Stimulated activated CD4-positive, alpha-beta T cell treated with anti-CD3 and anti-CD28 coated beads, Interleukin-2, amount 100 ng/mL, for 48 hours (primary cell): ENCODE data around the gene PRDX6.
"Not testable (repeated sequence)": the region's sequence is repeated elsewhere in the genome, so short reads cannot be mapped to it uniquely, and the experiment has no call there.

ENCODE experiments used
- DNase-seq, 2 donors: peaks; one replicate each; pipeline ENCODE4 v3.0.0-alpha.2; 2020

PRDX6 gene

DNA sequence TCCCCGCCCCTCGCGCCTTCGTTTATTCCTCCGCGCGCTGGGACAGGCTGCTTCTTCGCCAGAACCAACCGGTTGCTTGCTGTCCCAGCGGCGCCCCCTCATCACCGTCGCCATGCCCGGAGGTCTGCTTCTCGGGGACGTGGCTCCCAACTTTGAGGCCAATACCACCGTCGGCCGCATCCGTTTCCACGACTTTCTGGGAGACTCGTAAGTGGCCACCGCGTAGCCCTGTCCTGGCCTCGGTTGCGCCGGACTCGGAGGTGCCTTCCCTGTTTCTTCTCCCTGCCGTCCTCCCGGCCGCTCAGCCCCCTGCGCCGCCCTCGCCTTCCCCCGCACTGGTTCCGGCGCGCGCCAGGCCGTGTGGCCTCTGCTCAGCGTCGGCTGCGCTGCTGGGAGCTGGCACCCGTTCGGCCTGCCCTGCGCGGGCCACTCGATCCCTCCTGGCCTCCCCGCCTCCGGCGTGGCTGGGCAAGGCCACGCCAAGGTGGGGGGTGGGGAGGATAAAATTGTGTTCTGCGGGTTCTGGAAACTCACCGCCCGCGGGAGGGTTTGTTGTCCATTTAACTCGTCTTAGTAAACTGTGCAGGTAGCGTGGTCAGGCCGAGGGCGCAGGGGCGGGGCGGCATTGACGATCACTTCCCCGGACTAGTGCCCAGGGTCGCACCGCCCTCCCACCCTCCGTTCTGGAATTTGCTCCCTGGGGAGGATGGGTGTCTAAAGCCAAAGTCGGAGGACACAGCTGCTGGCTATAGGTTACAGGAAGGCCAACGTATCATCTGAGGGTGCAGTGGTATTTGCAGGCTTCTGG lies at the start of gene PRDX6:
Gene PRDX6, plus strand, starts transcription at position 50 of the 808 bp plus-strand sequence. Its CDS starts 63 bp downstream, at position 113.
- DNase-seq: peak; percentile 16 to 18

- peak; percentile 58 for DNase-seq
Measured at GRCh38 chr1:173429471-173430402, 47.4 kb upstream of the PRDX6 start.

DNA sequence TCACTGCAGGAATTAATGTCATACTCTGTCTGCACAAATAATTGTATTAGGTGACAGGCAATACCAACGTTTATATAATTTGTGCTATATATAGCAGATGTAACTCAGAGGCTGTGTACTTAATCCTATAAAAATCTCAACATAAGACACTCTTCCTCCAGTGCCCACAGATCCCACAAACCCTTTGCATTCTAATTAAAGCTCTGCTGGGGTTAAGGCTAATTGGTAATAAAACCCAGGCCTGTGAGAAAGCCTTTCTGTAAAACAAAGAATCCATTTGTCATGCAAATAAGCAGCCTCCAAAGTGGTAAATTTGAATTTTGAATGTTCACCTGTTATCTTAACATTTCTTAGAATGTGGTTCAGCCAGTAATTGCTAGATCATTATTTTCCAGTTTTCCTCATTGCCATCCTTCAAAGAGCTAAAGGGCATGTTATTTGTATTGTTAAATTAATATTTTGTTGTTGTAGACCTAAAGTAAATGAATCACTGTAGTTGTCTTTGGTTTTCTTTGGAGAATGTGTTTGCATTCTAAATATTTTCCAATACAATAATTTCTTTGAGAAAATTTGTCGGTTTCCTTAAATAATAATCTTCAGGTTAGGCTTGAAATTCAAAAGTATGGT lies 46.3 kb upstream of the PRDX6 start:
- DNase-seq: no peak

GRCh38 chr1:173431304-173432045 lies 45.7 kb upstream of the PRDX6 start:
- DNase-seq: peak; percentile 93 to 96

DNA sequence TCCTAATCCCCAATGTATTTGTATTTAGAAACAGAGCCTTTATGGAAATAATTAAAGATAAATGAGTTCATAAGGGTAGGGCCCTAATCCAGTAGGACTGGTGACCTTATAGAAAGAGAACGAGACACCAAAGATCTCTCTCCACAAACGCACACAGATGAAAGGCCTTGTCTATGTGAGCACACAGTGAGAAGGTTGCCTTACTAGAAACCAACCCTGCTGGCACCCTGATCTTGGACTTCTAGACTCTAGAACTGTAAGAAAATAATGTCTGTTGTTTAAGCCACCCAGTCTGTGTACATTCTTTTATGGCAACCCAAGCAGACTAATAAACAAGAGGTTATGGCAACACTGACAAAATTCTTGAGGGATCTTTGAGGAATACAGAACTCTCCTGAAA lies 44.8 kb upstream of the PRDX6 start:
- DNase-seq: no peak

DNA sequence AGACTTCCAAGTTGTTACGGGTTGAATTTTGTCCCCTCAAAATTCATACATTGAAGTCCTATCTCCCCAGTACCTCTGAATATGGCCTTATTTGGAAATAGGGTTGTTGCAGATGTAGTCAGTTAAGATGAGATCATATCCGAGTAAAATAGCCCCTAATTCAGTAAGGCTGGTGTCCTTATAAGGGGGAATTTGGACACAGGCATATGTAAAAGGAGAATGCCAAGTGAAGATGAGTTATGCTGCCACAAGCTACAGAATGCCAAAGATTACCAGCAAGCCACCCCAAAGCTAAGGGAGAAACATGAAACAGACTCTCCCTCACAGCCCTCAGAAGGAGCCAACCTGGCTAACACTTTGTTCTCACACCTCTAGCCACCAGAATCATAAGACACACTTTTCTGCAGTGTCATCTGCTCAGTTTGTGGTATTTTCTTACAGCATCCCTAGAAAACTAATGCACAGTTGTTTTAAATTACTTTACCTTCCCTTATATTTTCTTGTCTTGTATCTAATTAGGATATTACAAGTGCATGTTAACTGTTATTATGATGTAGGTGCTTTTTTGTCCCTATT lies 43.3 kb upstream of the PRDX6 start:
- no peak for DNase-seq

GRCh38 chr1:173436841-173437428 lies 40.2 kb upstream of the PRDX6 start:
- DNase-seq: no peak

GRCh38 chr1:173438675-173439074 lies 38.5 kb upstream of the PRDX6 start:
- DNase-seq: no peak

- no peak for DNase-seq
Measured at GRCh38 chr1:173440430-173440829, 36.7 kb upstream of the PRDX6 start.

- DNase-seq: no peak
Measured at GRCh38 chr1:173444757-173445156, 32.4 kb upstream of the PRDX6 start.

GRCh38 chr1:173445164-173445563 lies 32.0 kb upstream of the PRDX6 start:
- DNase-seq: no peak

GRCh38 chr1:173445656-173446055 lies 31.5 kb upstream of the PRDX6 start:
- no peak for DNase-seq

DNA sequence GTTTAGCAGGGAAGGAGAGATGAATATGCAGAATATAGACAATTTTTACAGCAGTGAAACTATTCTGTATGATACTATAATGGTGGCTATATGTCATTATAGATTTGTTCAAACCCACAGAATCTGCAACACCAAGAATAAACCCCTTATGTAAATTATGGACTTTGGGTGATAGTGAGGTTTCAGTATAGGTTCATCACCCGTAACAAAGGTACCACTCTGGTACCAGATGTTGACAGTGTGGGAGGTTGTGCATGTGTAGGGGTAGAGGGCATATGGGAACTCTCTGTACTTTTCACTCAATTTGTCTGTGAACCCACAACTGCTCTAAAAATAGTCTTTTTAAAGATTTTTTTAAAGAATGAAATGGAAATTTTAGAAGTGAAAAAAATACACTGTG lies 29.9 kb upstream of the PRDX6 start:
- no peak for DNase-seq

DNA sequence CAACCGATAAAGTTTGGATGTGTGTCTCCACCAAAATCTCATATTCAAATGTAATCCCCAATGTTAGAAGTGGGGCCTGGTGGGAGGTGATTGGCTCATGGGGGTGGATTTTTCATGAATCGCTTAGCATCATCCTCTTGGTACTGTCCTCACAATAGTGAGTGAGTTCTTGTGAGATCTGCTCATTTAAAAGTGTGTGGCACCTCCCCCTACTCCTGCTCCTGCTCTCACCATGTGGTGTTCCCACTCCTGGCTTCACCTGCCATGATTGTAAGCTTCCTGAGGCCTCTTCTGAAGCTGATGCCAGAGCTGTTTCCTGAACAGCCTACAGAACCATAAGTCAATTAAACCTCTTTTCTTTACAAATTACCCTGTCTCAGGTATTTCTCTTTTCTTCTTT lies 28.2 kb upstream of the PRDX6 start:
- DNase-seq: no peak

DNA sequence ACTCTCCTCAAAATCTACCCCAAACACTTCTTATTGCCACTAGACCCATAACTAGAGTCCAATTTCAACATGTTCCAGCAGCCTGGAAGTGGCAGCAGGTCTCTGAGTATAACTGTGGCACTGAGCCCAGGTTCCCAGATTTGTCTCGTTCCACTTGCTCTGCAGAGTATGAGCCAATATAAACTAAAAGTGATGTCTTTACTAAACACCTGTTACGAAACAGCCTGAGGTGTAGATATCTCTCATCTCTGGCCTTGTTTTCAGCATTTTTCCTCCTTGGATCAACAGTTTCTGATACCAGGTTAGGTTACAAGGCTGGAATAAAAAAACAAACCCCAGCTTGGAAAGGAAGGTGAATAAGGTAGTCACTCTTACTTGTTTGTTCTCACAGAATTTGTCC lies 25.2 kb upstream of the PRDX6 start:
- DNase-seq: no peak

GRCh38 chr1:173453982-173454381 lies 23.2 kb upstream of the PRDX6 start:
- DNase-seq: no peak

DNA sequence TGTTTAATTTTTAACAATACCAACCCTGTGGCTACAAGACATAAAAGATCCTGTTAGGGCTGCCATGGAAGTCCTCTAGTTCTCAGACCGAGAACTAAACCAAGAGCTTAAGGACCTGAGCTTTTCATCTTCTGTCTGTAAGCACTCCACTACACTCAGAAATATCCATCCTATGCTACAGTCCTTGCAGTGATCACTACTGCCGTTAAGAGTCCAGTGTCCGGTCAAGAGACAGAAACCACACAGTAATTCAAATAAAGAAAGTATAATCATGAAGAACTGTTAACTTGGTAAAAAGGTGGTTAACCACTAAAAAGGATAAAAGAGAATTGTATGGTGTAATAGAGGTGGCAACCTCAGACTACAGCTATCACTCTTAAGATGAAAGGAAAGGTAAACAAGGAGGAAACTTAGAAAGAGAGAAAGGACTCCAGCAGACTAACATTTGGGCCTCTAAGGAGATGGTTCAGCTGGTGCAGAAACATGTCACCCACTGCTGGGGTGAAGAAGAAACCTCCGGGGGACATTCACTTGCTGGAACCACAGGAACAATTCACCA lies 22.1 kb upstream of the PRDX6 start:
- no peak for DNase-seq

DNA sequence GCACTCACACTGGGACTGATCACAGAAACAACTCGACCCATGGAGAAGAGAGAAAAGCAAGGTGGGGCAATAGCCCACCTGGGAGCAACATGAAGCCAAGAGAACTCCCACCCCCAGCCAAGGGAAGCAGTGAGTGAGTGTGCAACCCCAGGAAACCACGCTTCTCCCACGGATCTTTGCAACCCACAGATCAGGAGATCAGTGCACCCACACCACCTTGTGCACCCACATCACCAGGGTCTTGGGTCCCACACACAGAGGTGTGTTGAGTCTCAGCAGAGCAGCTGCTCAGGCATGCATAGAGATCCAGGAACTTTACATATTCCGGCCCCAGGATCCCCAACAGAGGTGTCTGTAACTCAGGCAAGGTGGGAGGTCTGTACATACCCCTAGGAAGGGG lies 17.2 kb upstream of the PRDX6 start:
- DNase-seq: no peak

DNA sequence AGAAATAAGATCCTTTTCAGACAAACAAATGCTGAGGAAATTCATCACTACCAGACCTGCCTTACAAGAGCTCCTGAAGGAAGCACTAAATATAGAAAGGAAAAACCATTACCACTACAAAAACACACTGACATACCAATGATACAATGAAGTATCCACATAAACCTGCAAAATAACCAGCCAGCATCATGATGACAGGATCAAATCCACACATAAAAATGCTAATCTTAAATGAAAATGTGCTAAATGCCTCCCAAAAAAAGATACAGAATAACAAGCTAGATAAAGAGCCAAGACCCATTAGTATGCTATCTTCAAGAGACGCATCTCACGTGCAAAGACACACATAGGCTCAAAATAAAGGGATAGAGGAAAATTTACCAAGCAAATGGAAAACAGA lies 14.5 kb upstream of the PRDX6 start:
- not testable (repeated sequence) for DNase-seq

DNA sequence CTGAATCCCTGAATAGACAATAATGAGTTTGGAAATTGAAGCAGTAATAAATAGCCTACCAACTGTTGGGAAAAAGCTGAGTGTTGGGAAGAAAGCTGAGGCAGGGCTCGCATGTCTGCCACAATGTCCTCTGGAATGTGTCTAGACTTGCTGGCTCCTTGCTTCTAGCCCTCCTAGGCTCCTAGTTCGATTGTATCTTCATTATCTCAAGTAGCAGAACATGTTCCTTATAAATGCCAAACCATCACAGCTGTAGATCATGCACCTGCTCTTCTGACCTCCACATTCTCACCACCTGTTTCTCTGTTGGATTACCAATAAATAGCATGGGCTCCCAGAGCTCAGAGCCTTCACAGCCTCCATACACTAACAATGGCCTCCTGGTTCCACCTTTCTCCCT lies 12.9 kb upstream of the PRDX6 start:
- DNase-seq: not testable (repeated sequence)

- no peak for DNase-seq
Measured at GRCh38 chr1:173467426-173467825, 9.7 kb upstream of the PRDX6 start.

GRCh38 chr1:173469656-173470055 lies 7.5 kb upstream of the PRDX6 start:
- DNase-seq: no peak
